GM12878 (cell line): ENCODE measurements around the gene BCL2. TPM values are rescaled to one million over a fixed set of nuclear protein-coding genes. Genes with fewer than 3 reads are reported as not detected.

Experiments used
- ATAC-seq: fragments of 200-7000 bp; cut with Tn5 transposase; 3 replicates; pipeline ENCODE4 v1.9.1; 2020; ENCODE audit warnings: mild to moderate bottlenecking, moderate library complexity
- BruUV-seq: library from RNA; stranded (reverse); fragments of 400-500 nt; replicated peaks from 2 replicates; lab custom pipeline; 2021; lab: Mats Ljungman, UMichigan
- CTCF ChIA-PET: fragments of 300-600 bp; sonication (Branson Sonifier 250); formaldehyde crosslinking; extraction: SDS; loops from one replicate; lab custom pipeline; 2021; ENCODE audit warnings: inconsistent platforms; lab: Yijun Ruan, JAX
- POLR2A ChIA-PET: fragments of 350-600 bp; formaldehyde crosslinking; extraction: SDS; loops from one replicate; lab custom pipeline; 2021; ENCODE audit warnings: inconsistent platforms; lab: Charles Lee
- RAD21 ChIA-PET: fragments of 300-600 bp; sonication (Branson Sonifier 250); formaldehyde crosslinking; loops from one replicate; lab custom pipeline; 2023; ENCODE audit warnings: antibody characterized with exemption; ENCODE audit not compliant: unreplicated experiment; lab: Charles Lee
- SMC1A ChIA-PET: fragments of 300-600 bp; sonication (Branson Sonifier 250); formaldehyde crosslinking; loops from one replicate; lab custom pipeline; 2023; ENCODE audit not compliant: unreplicated experiment, uncharacterized antibody; lab: Charles Lee
- DNase-seq: peaks from one replicate; pipeline ENCODE4 v3.0.0-alpha.2; 2011; ENCODE audit warnings: low read depth, low spot score
- FAIRE-seq: peaks from 3 replicates; lab custom pipeline; 2011; peaks lifted over from hg19 to GRCh38; lab: Jason Lieb, UNC
- H2AFZ ChIP-seq: 2 replicates; pipeline ENCODE4 v1.6.0; 2011; ENCODE audit warnings: low read depth, low read length, control low read depth; ENCODE audit not compliant: control insufficient read depth
- H3K27ac ChIP-seq: 2 replicates; pipeline ENCODE4 v1.5.1; 2011; ENCODE audit warnings: control low read depth; ENCODE audit not compliant: control insufficient read depth, insufficient read depth
- H3K27me3 ChIP-seq, 2 experiments: replicated peaks in 1 of 2; 2 replicates each; pipeline versions ENCODE4 v1.6.0 to v1.6.1; 2011; ENCODE audit warnings: low read length in 1 of 2; ENCODE audit not compliant: control insufficient read depth in 2 of 2, insufficient read depth in 2 of 2
- H3K36me3 ChIP-seq, 2 experiments: 2 replicates each; pipeline ENCODE4 v1.5.1; 2011; ENCODE audit warnings: low read length in 1 of 2; ENCODE audit not compliant: control insufficient read depth in 2 of 2, insufficient read depth in 2 of 2
- H3K4me1 ChIP-seq: 2 replicates; pipeline ENCODE4 v1.6.1; 2011; ENCODE audit warnings: mild to moderate bottlenecking, low read length, moderate library complexity, mixed read lengths; ENCODE audit not compliant: control insufficient read depth, insufficient read depth
- H3K4me2 ChIP-seq: 2 replicates; pipeline ENCODE4 v1.6.0; 2011; ENCODE audit warnings: control low read depth; ENCODE audit not compliant: control insufficient read depth, insufficient read depth
- H3K4me3 ChIP-seq: fragments of 200-600 bp; sonication (generic); 2 replicates; pipeline ENCODE4 v1.5.1; 2016
- H3K79me2 ChIP-seq: 2 replicates; pipeline ENCODE4 v1.6.0; 2011; ENCODE audit warnings: low read length; ENCODE audit not compliant: control insufficient read depth, insufficient read depth
- H3K9ac ChIP-seq: 2 replicates; pipeline ENCODE4 v1.8.0; 2011; ENCODE audit warnings: low read length, control low read depth, mixed read lengths; ENCODE audit not compliant: control insufficient read depth, insufficient read depth
- H3K9me3 ChIP-seq: replicated peaks from 3 replicates; pipeline ENCODE4 v1.5.1; 2011; ENCODE audit warnings: mild to moderate bottlenecking, low read length; ENCODE audit not compliant: control insufficient read depth, insufficient read depth
- H4K20me1 ChIP-seq: 2 replicates; pipeline ENCODE4 v1.6.0; 2011; ENCODE audit not compliant: control insufficient read depth, insufficient read depth
- RAD21 ChIP-seq: IDR thresholded peaks from 2 replicates; pipeline ENCODE4 v1.6.1; 2011; ENCODE audit warnings: mild to moderate bottlenecking, low read depth, low read length, moderate library complexity; ENCODE audit not compliant: insufficient read depth
- TCF7 ChIP-seq: IDR thresholded peaks from 2 replicates; pipeline ENCODE4 v1.6.1; 2014; ENCODE audit warnings: antibody characterized with exemption, borderline replicate concordance
- ZSCAN29 ChIP-seq: fragments of 450-650 bp; IDR thresholded peaks from 2 replicates; pipeline ENCODE4 v1.6.1; 2017; ENCODE audit warnings: mild to moderate bottlenecking, moderate library complexity
- WGBS: methylation state at CpG from one replicate; pipeline ENCODE4 v1.1.6; 2016; ENCODE audit warnings: low lambda C conversion rate; ENCODE audit not compliant: insufficient replicate concordance, insufficient coverage; ENCODE audit errors: missing lambda C conversion rate; 5-methylcytosine and 5-hydroxymethylcytosine counted together
- in situ Hi-C: fragments of 300-500 bp; cut with MboI; formaldehyde crosslinking; loops from 9 replicates; pipeline ENCODE4 v1.14.3; 2018; ENCODE audit warnings: mixed read lengths
- intact Hi-C: fragments of 100-400 bp; cut with micrococcal nuclease; formaldehyde crosslinking; loops from one replicate; pipeline ENCODE4 v1.14.2; 2022; ENCODE audit not compliant: unreplicated experiment
- polyA plus RNA-seq, 11 experiments: library from polyadenylated mRNA; depleted of rRNA in 4 of 11; unstranded in 6 of 11; stranded (reverse) in 5 of 11; fragments of >200 nt; fragmentation: Nextera tagmentation in 4 of 11; fragmentation: Illumina TruSeq in 1 of 11; extraction: Ambion mirVana in 4 of 11; extraction: Trizol in 1 of 11; gene quantifications; 1 replicate in 1 of 11; 2 replicates in 10 of 11; pipeline versions ENCODE4 v1.2.1 to v1.2.3, GENCODE V29; 2011 to 2016; ENCODE audit warnings: inconsistent platforms in 2 of 11, missing spikeins in 2 of 11, low read depth in 1 of 11
- total RNA-seq, 4 experiments: library from RNA; depleted of rRNA in 3 of 4; stranded (reverse); fragments of >200 nt in 3 of 4; fragmentation: Illumina TruSeq in 1 of 4; extraction: Trizol in 1 of 4; gene quantifications; 2 replicates each; pipeline versions ENCODE4 v1.2.1 to v1.2.3, GENCODE V29; 2013 to 2021
- TF ChIP-seq, protein P1 (sequence below): fragments of 450-650 bp; IDR thresholded peaks from 2 replicates; pipeline ENCODE4 v1.6.1; 2016; ENCODE audit warnings: mild to moderate bottlenecking

Gene BCL2
- total and polyA plus RNA-seq, 10 of the 15 experiments (the other 5 are each of a cell fraction or from before 2014, with no cell fraction given), result 4.1 to 47.8 (median 19.3) TPM

DNA sequence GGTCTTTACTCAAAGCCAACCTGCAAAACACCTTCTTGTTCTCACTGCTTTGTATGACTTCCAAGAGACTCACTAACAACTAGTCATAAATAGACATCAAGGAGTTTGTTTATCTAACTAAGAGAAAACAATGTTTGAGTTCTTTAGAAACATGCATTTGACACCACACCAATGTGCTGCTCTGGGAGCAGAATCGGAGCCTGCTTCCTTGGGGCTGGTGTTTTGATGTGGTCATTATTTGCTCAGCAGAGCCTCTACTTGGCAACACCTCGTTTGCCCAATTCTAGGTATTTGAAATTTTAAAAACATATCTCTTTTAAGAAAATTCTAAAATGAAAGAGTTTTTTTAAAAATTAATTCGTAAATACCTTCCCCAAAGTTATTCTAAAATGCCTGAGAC lies 167.5 kb downstream of the BCL2 start:
- H3K9ac ChIP-seq, result peak overlapping the region; percentile 30; the same call in 1 of the 2 replicates
- in situ Hi-C loops (no loop called here), intact Hi-C loops (no loop called here)
- RAD21 ChIA-PET, result interaction anchor here (0.7 to 14.5 kb wide), 12 partner anchors 11 to 170 kb away, joined by 3 to 463 read pairs (median 6); partner anchors contain the start of gene BCL2
- peaks cover 2 to 4% of the 10 kb centered on the region in 2 experiments; a peak in 1 of 4 replicates for H3K36me3 ChIP-seq
- TF ChIP-seq TCF7 (0 out of 2 replicates have a peak, but pooled peaks have one; percentile 42), RAD21 (no peak)
- H3K4me2 ChIP-seq, result peak overlapping the region; percentile 99
- H4K20me1 ChIP-seq, result no peaks in the 10 kb centered on the region
- H3K79me2 ChIP-seq, result peaks cover 95% of the 10 kb centered on the region
- H3K4me3 ChIP-seq, result no peak overlapping the region
- SMC1A ChIA-PET, result interaction anchor here (0.9 to 13.4 kb wide), 17 partner anchors 10 to 171 kb away, joined by 3 to 453 read pairs (median 6); partner anchors contain the start of gene BCL2
- H2AFZ ChIP-seq, result no peak overlapping the region
- H3K9me3 ChIP-seq, result no peaks in the 10 kb centered on the region; the same call in 2 of the 3 replicates
- peak overlapping the region; percentile 100 for H3K27ac ChIP-seq
- CTCF ChIA-PET, result interaction anchor here (0.6 to 18.1 kb wide), 11 partner anchors 10 to 171 kb away, joined by 3 to 416 read pairs (median 5); partner anchors contain the start of gene BCL2
- ATAC-seq, result no peak
- WGBS, result 16% methylated on average over 3 of the region's 3 CpGs
- DNase-seq, result no peak
- H3K27me3 ChIP-seq, result no peaks in the 10 kb centered on the region
- FAIRE-seq, result no peak
- no TSS peak for BruUV-seq
- POLR2A ChIA-PET, result interaction anchor here (1.3 to 11.7 kb wide), 5 partner anchors 9 to 161 kb away, joined by 3 to 278 read pairs (median 15); no protein-coding TSS in a partner anchor
- H3K4me1 ChIP-seq, result peaks cover 75% of the 10 kb centered on the region

DNA sequence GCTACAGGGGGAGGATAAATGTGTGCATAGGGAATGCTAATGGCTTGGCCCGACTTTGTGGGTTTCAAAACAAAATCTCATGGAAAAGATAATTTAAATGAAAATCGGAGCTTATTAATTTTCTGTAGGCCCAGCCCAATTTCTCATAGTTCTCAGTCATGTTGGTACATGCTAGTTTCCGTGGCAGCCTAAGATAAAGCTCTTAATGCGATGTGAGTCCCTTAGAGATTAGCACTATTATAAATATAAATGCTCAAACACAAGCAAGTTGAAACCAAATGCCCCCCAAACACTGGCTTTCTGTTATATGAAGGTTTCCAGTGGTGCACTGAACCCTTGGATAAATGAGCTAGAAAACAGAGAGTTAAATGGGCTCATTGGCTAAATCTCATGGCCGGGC lies 168.0 kb downstream of the BCL2 start:
- peak overlapping the region; percentile 100 for H3K27ac ChIP-seq
- intact Hi-C loops (no loop called here), in situ Hi-C loops (no loop called here)
- no peak for ATAC-seq
- BruUV-seq, result no TSS peak
- no peaks in the 10 kb centered on the region; the same call in 2 of the 3 replicates for H3K9me3 ChIP-seq
- 67% methylated on average over 5 of the region's 5 CpGs for WGBS
- ChIA-PET RAD21 (interaction anchor here (0.9 to 14.5 kb wide), 11 partner anchors 8 to 171 kb away, joined by 3 to 463 read pairs (median 4); partner anchors contain the start of gene BCL2), POLR2A (interaction anchor here (1.3 to 11.7 kb wide), 5 partner anchors 9 to 161 kb away, joined by 3 to 278 read pairs (median 15); no protein-coding TSS in a partner anchor), SMC1A (interaction anchor here (1.0 to 13.4 kb wide), 13 partner anchors 11 to 172 kb away, joined by 3 to 453 read pairs (median 9); partner anchors contain the start of gene BCL2), CTCF (interaction anchor here (0.6 to 18.1 kb wide), 8 partner anchors 14 to 167 kb away, joined by 3 to 416 read pairs (median 4); partner anchors contain the start of gene BCL2)
- H3K9ac ChIP-seq, result peak overlapping the region; percentile 30; the same call in 1 of the 2 replicates
- H3K79me2 ChIP-seq, result peaks cover 95% of the 10 kb centered on the region
- H4K20me1 ChIP-seq, result no peaks in the 10 kb centered on the region
- H3K4me1 ChIP-seq, result peaks cover 70% of the 10 kb centered on the region
- H3K4me2 ChIP-seq, result peak overlapping the region; percentile 99
- H3K36me3 ChIP-seq, result peaks cover 2 to 4% of the 10 kb centered on the region in 2 experiments; a peak in 1 of 4 replicates
- H2AFZ ChIP-seq, result no peak overlapping the region
- H3K4me3 ChIP-seq, result no peak overlapping the region
- TF ChIP-seq, protein P1, sequence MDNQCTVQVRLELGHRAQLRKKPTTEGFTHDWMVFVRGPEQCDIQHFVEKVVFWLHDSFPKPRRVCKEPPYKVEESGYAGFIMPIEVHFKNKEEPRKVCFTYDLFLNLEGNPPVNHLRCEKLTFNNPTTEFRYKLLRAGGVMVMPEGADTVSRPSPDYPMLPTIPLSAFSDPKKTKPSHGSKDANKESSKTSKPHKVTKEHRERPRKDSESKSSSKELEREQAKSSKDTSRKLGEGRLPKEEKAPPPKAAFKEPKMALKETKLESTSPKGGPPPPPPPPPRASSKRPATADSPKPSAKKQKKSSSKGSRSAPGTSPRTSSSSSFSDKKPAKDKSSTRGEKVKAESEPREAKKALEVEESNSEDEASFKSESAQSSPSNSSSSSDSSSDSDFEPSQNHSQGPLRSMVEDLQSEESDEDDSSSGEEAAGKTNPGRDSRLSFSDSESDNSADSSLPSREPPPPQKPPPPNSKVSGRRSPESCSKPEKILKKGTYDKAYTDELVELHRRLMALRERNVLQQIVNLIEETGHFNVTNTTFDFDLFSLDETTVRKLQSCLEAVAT, result 0 out of 2 replicates have a peak, but pooled peaks have one; percentile 1
- TF ChIP-seq ZSCAN29, result no peak
- H3K27me3 ChIP-seq, result no peaks in the 10 kb centered on the region
- no peak for FAIRE-seq
- DNase-seq, result no peak
